ENCODE data around the gene NACA. TPM values are rescaled to one million over a fixed set of nuclear protein-coding genes. Genes with fewer than 3 reads are reported as not detected.
A peak's percentile ranks its signal among the peaks of the same experiment; 100 is the strongest.
"Not testable (repeated sequence)": the region's sequence is repeated elsewhere in the genome, so short reads cannot be mapped to it uniquely, and the experiment has no call there.

NACA gene
- total RNA-seq, 1 donor from 2014 or later, result 2,450 TPM

DNA sequence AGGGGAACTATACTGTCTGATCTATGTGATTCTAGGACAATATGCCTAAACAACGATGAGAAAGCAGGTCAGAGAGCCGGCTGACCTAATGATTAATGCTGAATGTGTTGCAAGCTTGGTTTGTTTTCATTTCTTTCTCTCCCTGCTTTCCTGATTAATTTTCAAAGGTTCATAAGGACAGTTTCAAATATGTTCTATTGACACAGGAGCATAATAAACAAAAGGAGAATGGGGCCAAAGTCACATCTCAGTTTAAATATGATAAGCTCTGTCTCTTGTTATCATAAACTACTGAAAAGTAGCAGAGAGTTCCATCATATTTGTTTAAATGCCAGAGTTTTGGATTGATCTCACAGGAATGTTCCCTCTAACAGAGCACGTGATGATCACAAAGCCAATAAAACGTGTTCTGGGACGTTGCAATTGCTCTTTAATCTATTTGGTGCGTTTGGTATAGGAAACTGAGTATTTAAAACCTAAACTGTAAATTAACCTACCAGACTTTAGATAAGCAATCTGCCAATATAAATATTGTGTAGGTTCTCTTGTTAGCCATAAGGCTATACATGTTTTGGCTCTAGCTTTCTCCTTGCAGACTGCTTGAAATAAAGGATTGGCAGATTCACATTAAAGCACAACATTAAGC is 34.3 kb upstream of the NACA start:
- Mint-ChIP-seq H3K4me1 (peaks cover 7% of the 10 kb centered on the region), H3K9me3 (peaks cover 9% of the 10 kb centered on the region), H3K4me3 (no peak overlapping the region), H3K27me3 (ENCODE audit: insufficient read depth, low read depth) (peaks cover 9% of the 10 kb centered on the region), H3K36me3 (no peaks in the 10 kb centered on the region), H3K27ac (no peak overlapping the region)
- no peaks in the 10 kb centered on the region for H3K9me3 ChIP-seq (ENCODE audit: low read depth)
- no peak overlapping the region for H3K4me3 ChIP-seq
- TF ChIP-seq, protein P1, sequence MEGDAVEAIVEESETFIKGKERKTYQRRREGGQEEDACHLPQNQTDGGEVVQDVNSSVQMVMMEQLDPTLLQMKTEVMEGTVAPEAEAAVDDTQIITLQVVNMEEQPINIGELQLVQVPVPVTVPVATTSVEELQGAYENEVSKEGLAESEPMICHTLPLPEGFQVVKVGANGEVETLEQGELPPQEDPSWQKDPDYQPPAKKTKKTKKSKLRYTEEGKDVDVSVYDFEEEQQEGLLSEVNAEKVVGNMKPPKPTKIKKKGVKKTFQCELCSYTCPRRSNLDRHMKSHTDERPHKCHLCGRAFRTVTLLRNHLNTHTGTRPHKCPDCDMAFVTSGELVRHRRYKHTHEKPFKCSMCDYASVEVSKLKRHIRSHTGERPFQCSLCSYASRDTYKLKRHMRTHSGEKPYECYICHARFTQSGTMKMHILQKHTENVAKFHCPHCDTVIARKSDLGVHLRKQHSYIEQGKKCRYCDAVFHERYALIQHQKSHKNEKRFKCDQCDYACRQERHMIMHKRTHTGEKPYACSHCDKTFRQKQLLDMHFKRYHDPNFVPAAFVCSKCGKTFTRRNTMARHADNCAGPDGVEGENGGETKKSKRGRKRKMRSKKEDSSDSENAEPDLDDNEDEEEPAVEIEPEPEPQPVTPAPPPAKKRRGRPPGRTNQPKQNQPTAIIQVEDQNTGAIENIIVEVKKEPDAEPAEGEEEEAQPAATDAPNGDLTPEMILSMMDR (IDR thresholded peaks at IDR 0.05), result no peak
- TF ChIP-seq EZH2phosphoT487 (IDR thresholded peaks at IDR 0.05), result no peak
- no peak for TF ChIP-seq EZH2 (IDR thresholded peaks at IDR 0.05)
- H3K79me2 ChIP-seq (ENCODE audit: low read depth), result no peaks in the 10 kb centered on the region
- no peaks in the 10 kb centered on the region for H3K36me3 ChIP-seq
- no peak overlapping the region for H3K27ac ChIP-seq
- no peaks in the 10 kb centered on the region for H4K20me1 ChIP-seq (ENCODE audit: low read depth)
- H3K4me1 ChIP-seq, result no peaks in the 10 kb centered on the region
- DNase-seq (ENCODE audit: low spot score), result no peak
- peaks cover 4% of the 10 kb centered on the region for H3F3A ChIP-seq (ENCODE audit: low read depth)
- H3K4me2 ChIP-seq, result no peak overlapping the region
- H3K9ac ChIP-seq, result no peak overlapping the region
- H2AFZ ChIP-seq (replicated peaks), result no peak overlapping the region
- H3K27me3 ChIP-seq, result no peaks in the 10 kb centered on the region

DNA sequence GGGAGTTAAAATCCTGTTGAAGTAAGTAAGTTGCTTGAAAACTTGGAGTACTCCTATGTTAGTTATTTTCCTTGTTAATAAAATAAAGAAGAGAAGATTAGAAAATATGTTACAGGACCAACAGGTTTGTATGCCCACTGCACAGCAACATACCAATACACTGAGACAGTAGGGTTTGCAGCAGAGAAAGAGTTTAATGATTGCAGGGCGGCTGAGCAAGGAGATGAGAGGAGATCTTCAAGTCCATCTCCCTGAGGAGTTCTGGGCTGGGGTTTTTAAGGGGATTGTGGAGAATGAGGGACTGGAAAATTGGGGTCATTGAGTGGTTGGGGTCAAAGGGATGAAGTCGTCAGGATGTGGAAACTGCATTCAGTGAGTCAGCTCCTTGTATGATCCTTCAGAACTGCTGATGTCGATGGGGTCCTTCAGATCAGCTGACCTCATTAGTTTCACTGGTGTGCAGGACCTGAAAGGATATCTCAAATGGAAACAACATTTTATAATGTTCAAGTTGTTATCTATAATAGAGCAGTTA is 33.7 kb upstream of the NACA start:
- Mint-ChIP-seq H3K4me3 (no peak overlapping the region), H3K9me3 (peaks cover 9% of the 10 kb centered on the region), H3K4me1 (peaks cover 7% of the 10 kb centered on the region), H3K36me3 (no peaks in the 10 kb centered on the region), H3K27ac (no peak overlapping the region), H3K27me3 (ENCODE audit: insufficient read depth, low read depth) (peaks cover 9% of the 10 kb centered on the region)
- no peaks in the 10 kb centered on the region for H3K79me2 ChIP-seq (ENCODE audit: low read depth)
- DNase-seq (ENCODE audit: low spot score), result no peak
- no peaks in the 10 kb centered on the region for H3K36me3 ChIP-seq
- H3K9me3 ChIP-seq (ENCODE audit: low read depth), result no peaks in the 10 kb centered on the region
- H3F3A ChIP-seq (ENCODE audit: low read depth), result peaks cover 4% of the 10 kb centered on the region
- no peak overlapping the region for H2AFZ ChIP-seq (replicated peaks)
- TF ChIP-seq EZH2phosphoT487 (IDR thresholded peaks at IDR 0.05), result no peak
- TF ChIP-seq, protein P1 (IDR thresholded peaks at IDR 0.05), result no peak
- TF ChIP-seq EZH2 (IDR thresholded peaks at IDR 0.05), result no peak
- H4K20me1 ChIP-seq (ENCODE audit: low read depth), result no peaks in the 10 kb centered on the region
- no peaks in the 10 kb centered on the region for H3K27me3 ChIP-seq
- H3K4me2 ChIP-seq, result no peak overlapping the region
- H3K4me3 ChIP-seq, result no peak overlapping the region
- no peak overlapping the region for H3K9ac ChIP-seq
- no peak overlapping the region for H3K27ac ChIP-seq
- H3K4me1 ChIP-seq, result no peaks in the 10 kb centered on the region

DNA sequence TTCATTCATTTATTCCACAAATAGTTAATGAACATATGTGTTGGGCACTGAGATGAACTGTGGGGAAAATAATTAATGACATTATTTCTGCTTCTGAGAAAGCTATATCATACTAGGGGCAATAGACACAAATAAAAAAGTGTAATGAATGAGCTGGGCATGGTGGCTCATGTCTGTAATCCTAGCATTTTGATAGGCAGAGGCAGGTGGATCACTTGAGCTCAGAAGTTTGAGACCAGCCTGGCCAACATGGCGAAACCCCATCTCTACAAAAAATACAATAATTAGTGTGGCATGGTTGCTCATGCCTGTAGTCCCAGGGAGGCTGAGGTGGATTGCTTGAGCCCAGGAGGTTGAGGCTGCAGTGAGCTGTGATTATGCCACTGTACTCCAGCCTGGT is 32.9 kb upstream of the NACA start:
- not testable (repeated sequence) for H3K36me3 ChIP-seq; DNase-seq (ENCODE audit: low spot score); H3K27ac Mint-ChIP-seq; H3K4me1 ChIP-seq; H3K9ac ChIP-seq; H4K20me1 ChIP-seq (ENCODE audit: low read depth); H3K27me3 Mint-ChIP-seq (ENCODE audit: insufficient read depth, low read depth); H3K27ac ChIP-seq; H3K4me2 ChIP-seq; H3K79me2 ChIP-seq (ENCODE audit: low read depth); H3K9me3 Mint-ChIP-seq; H3K9me3 ChIP-seq (ENCODE audit: low read depth); H3K4me1 Mint-ChIP-seq; H3K4me3 ChIP-seq; H3F3A ChIP-seq (ENCODE audit: low read depth); H3K27me3 ChIP-seq; H3K4me3 Mint-ChIP-seq; H3K36me3 Mint-ChIP-seq; H2AFZ ChIP-seq (replicated peaks)

DNA sequence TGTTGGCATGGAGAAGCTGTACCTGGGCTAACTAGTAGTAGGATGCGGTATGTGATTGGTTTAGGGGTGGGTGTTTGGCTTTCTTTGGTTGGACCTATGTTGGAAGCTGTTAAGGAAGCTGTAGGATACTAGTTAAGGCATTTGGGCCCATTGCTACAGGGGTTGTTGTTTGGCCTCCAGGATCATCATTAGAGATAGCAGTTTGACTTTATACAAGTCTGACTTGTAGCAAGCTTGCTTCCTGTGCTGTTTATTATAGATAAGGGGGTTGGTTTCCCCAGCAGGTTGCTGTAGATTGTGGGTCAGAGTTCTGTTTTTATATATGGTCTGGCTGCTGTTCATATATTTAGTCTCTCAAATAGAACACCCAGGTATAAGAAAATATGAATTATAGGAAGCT is 28.5 kb upstream of the NACA start:
- Mint-ChIP-seq H3K4me3 (peak overlapping the region; percentile 54), H3K9me3 (peaks cover 5% of the 10 kb centered on the region), H3K27me3 (ENCODE audit: insufficient read depth, low read depth) (peaks cover 5% of the 10 kb centered on the region), H3K27ac (no peak overlapping the region), H3K36me3 (peaks cover 5% of the 10 kb centered on the region), H3K4me1 (peaks cover 14% of the 10 kb centered on the region)
- no peak overlapping the region for H2AFZ ChIP-seq (replicated peaks)
- H4K20me1 ChIP-seq (ENCODE audit: low read depth), result no peaks in the 10 kb centered on the region
- no peaks in the 10 kb centered on the region for H3K27me3 ChIP-seq
- H3K4me1 ChIP-seq, result peaks cover 7% of the 10 kb centered on the region
- no peak overlapping the region for H3K4me3 ChIP-seq
- no peaks in the 10 kb centered on the region for H3K9me3 ChIP-seq (ENCODE audit: low read depth)
- DNase-seq (ENCODE audit: low spot score), result no peak
- no peak overlapping the region for H3K27ac ChIP-seq
- H3F3A ChIP-seq (ENCODE audit: low read depth), result peaks cover 4% of the 10 kb centered on the region
- H3K4me2 ChIP-seq, result no peak overlapping the region
- peaks cover 4% of the 10 kb centered on the region for H3K36me3 ChIP-seq
- H3K79me2 ChIP-seq (ENCODE audit: low read depth), result peaks cover 28% of the 10 kb centered on the region
- TF ChIP-seq EZH2 (IDR thresholded peaks at IDR 0.05), result no peak
- no peak for TF ChIP-seq EZH2phosphoT487 (IDR thresholded peaks at IDR 0.05)
- TF ChIP-seq, protein P1 (IDR thresholded peaks at IDR 0.05), result no peak
- H3K9ac ChIP-seq, result no peak overlapping the region

All from neural progenitor cell (in vitro differentiated cells).